SU-DHL-6 (cell line): ENCODE measurements around the gene URI1.
"Not testable (repeated sequence)": the region's sequence is repeated elsewhere in the genome, so short reads cannot be mapped to it uniquely, and the experiment has no call there.

Source experiments
- H2AFZ ChIP-seq: fragments of 200-600 bp; sonication (generic); 2 replicates; pipeline ENCODE4 v1.6.1; 2014; ENCODE audit warnings: low read depth, mild to moderate bottlenecking, moderate library complexity, mixed read lengths, antibody characterized with exemption, low read length; ENCODE audit not compliant: severe bottlenecking
- H3F3A ChIP-seq: fragments of 200-600 bp; shearing (Covaris generic); 2 replicates; pipeline ENCODE4 v1.6.0; 2016; ENCODE audit warnings: antibody characterized with exemption, mild to moderate bottlenecking; ENCODE audit not compliant: insufficient read depth
- H3K27ac ChIP-seq: fragments of 200-600 bp; sonication (generic); 2 replicates; pipeline ENCODE4 v1.5.1; 2016; ENCODE audit warnings: low read depth, mild to moderate bottlenecking, low read length, moderate library complexity, mixed read lengths
- H3K27me3 ChIP-seq: fragments of 200-600 bp; sonication (generic), shearing (Covaris generic); 2 replicates; pipeline ENCODE4 v1.6.0; 2014; ENCODE audit warnings: mild to moderate bottlenecking, low read length
- H3K36me3 ChIP-seq: fragments of 200-600 bp; sonication (generic); 2 replicates; pipeline ENCODE4 v1.6.1; 2014; ENCODE audit warnings: mild to moderate bottlenecking, low read length, mixed read lengths
- H3K4me2 ChIP-seq: fragments of 300-600, 200-600 bp; shearing (Covaris generic), sonication (generic); 2 replicates; pipeline ENCODE4 v1.6.0; 2014; ENCODE audit warnings: low read length, low read depth, mild to moderate bottlenecking; ENCODE audit not compliant: poor library complexity, severe bottlenecking
- H3K4me3 ChIP-seq: fragments of 200-600 bp; sonication (generic); 2 replicates; pipeline ENCODE4 v1.5.1; 2014; ENCODE audit warnings: antibody characterized with exemption, low read length, mild to moderate bottlenecking, mixed read lengths; ENCODE audit not compliant: insufficient read depth, poor library complexity, severe bottlenecking
- H3K79me2 ChIP-seq: fragments of 200-600 bp; sonication (generic); 2 replicates; pipeline ENCODE4 v1.6.1; 2014; ENCODE audit warnings: mild to moderate bottlenecking, low read length, moderate library complexity; ENCODE audit not compliant: insufficient read depth
- H3K9ac ChIP-seq: fragments of 200-600 bp; sonication (generic); 2 replicates; pipeline ENCODE4 v1.7.0; 2014; ENCODE audit warnings: mild to moderate bottlenecking, low read length
- H3K9me2 ChIP-seq: fragments of 200-600 bp; sonication (generic); replicated peaks from 2 replicates; pipeline ENCODE4 v1.6.1; 2014; ENCODE audit warnings: low read length; ENCODE audit not compliant: insufficient read depth
- H3K9me3 ChIP-seq: fragments of 200-600 bp; sonication (generic); 2 replicates; pipeline ENCODE4 v1.6.1; 2014; ENCODE audit warnings: low read length, mixed read lengths; ENCODE audit not compliant: insufficient read depth
- H4K20me1 ChIP-seq: fragments of 200-600 bp; sonication (generic); 2 replicates; pipeline ENCODE4 v1.6.1; 2014; ENCODE audit warnings: low read depth, mild to moderate bottlenecking, antibody characterized with exemption, low read length, moderate library complexity, mixed read lengths
- CTCF ChIP-seq: fragments of 200-600 bp; sonication (generic); IDR thresholded peaks from one replicate; pipeline ENCODE4 v1.5.1; 2017; ENCODE audit warnings: antibody characterized with exemption, mild to moderate bottlenecking, low read length, moderate library complexity; ENCODE audit not compliant: insufficient read depth, poor library complexity, severe bottlenecking
- EZH2phosphoT487 ChIP-seq: fragments of 200-600 bp; sonication (generic), shearing (Covaris generic); conservative IDR thresholded peaks from 2 replicates; pipeline ENCODE4 v1.6.1; 2018; ENCODE audit warnings: mild to moderate bottlenecking, antibody characterized with exemption, low read length, moderate library complexity, mixed read lengths

The URI1 gene

GRCh38 chr19:29914933-29915332 is 27.1 kb upstream of the URI1 start:
- no peaks in the 10 kb centered on the region for H3K27me3 ChIP-seq
- no peaks in the 10 kb centered on the region for H3K9me3 ChIP-seq
- no peaks in the 10 kb centered on the region for H3K79me2 ChIP-seq
- TF ChIP-seq CTCF (no peak), EZH2phosphoT487 (no peak)
- H3K4me2 ChIP-seq: no peak overlapping the region
- H3K27ac ChIP-seq: no peak overlapping the region
- no peak overlapping the region for H3K9ac ChIP-seq
- H3K36me3 ChIP-seq: no peaks in the 10 kb centered on the region
- no peak overlapping the region for H3K4me3 ChIP-seq
- no peaks in the 10 kb centered on the region for H3K9me2 ChIP-seq
- no peaks in the 10 kb centered on the region for H4K20me1 ChIP-seq
- no peaks in the 10 kb centered on the region for H3F3A ChIP-seq
- no peak overlapping the region for H2AFZ ChIP-seq

- H3K4me2 ChIP-seq, H3K9me3 ChIP-seq, H4K20me1 ChIP-seq, H3K9ac ChIP-seq, H3K79me2 ChIP-seq, H3K4me3 ChIP-seq, H3K36me3 ChIP-seq, H2AFZ ChIP-seq, H3F3A ChIP-seq, H3K27me3 ChIP-seq, H3K27ac ChIP-seq, H3K9me2 ChIP-seq: not testable (repeated sequence)
Measured at GRCh38 chr19:29915832-29916231, 26.2 kb upstream of the URI1 start.

GRCh38 chr19:29917911-29918310 is 24.1 kb upstream of the URI1 start:
- Histone ChIP-seq H3K4me3 (no peak overlapping the region), H3K79me2 (no peaks in the 10 kb centered on the region), H2AFZ (no peak overlapping the region), H3K36me3 (no peaks in the 10 kb centered on the region), H4K20me1 (no peaks in the 10 kb centered on the region), H3K9ac (no peak overlapping the region), H3K27me3 (no peaks in the 10 kb centered on the region), H3F3A (no peaks in the 10 kb centered on the region), H3K9me3 (no peaks in the 10 kb centered on the region), H3K4me2 (no peak overlapping the region), H3K27ac (no peak overlapping the region), H3K9me2 (no peaks in the 10 kb centered on the region)
- no peak for TF ChIP-seq CTCF
- TF ChIP-seq EZH2phosphoT487: no peak

GRCh38 chr19:29918891-29919290 is 23.1 kb upstream of the URI1 start:
- TF ChIP-seq CTCF: no peak
- no peak for TF ChIP-seq EZH2phosphoT487
- Histone ChIP-seq H3K9ac (no peak overlapping the region), H3F3A (no peaks in the 10 kb centered on the region), H3K27ac (no peak overlapping the region), H3K27me3 (no peaks in the 10 kb centered on the region), H3K79me2 (no peaks in the 10 kb centered on the region), H3K4me3 (no peak overlapping the region), H3K36me3 (no peaks in the 10 kb centered on the region), H3K4me2 (no peak overlapping the region), H4K20me1 (no peaks in the 10 kb centered on the region), H2AFZ (no peak overlapping the region), H3K9me2 (no peaks in the 10 kb centered on the region), H3K9me3 (no peaks in the 10 kb centered on the region)
